ENCODE measurements around the gene TSPAN5.

DNA sequence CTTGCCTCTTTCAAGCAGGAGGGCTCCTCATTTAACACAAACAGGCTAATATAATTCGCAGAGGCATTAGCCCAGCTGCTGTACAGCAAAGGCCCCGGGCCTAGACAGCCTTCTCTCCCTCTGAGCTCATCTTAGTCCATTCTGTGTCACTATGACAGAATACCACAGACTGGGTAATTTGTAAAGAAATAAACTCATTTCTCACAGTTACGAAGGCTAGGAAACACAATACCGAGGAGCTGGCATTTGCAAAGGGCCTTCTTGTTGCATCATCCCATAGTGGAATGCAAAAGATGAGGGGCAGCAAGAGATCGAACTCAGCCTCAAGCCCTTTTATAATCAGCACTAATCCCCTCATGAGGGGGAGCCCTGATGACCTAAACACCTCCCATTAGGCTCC, 48.5 kb downstream of the TSPAN5 start:
- TF ChIP-seq CTCF (conservative IDR thresholded peaks at IDR 0.05; ENCODE audit: low read length) = no peak
- no peak for TF ChIP-seq EZH2phosphoT487 (IDR thresholded peaks at IDR 0.05; ENCODE audit: borderline replicate concordance)
